ENCODE measurements around the gene GAL3ST1. TPM values are rescaled to one million over a fixed set of nuclear protein-coding genes. Genes with fewer than 3 reads are reported as not detected.

Gene GAL3ST1
- total and polyA plus RNA-seq, 2 of the 8 experiments (the other 6 are each of a cell fraction or from before 2014, with no cell fraction given) = 11.0 to 32.5 TPM

GRCh38 chr22:30617819-30618218, 43.4 kb upstream of the GAL3ST1 start:
- H3K36me3 ChIP-seq (ENCODE audit: control insufficient read depth in 2 of 4, insufficient read depth in 4 of 4, low read length in 3 of 4) = peaks cover 5 to 62% (median 43%) of the 10 kb centered on the region in 4 experiments; a peak in 7 of 8 replicates
- no peak overlapping the region for H3K56ac ChIP-seq (replicated peaks; ENCODE audit: insufficient read length, low read depth, low read length)
- no peaks in the 10 kb centered on the region for H3K23me2 ChIP-seq (ENCODE audit: low read depth, low read length)
- no peak overlapping the region for H3K14ac ChIP-seq (ENCODE audit: insufficient read length)
- DNase-seq (ENCODE audit: low read depth in 1 of 2, low spot score in 2 of 2) (no peak), FAIRE-seq (no peak)
- no peak overlapping the region for H3K4me3 ChIP-seq (ENCODE audit: extremely low read depth in 1 of 4, insufficient read depth in 2 of 4, low read depth in 3 of 4, low read length in 4 of 4)
- no peaks in the 10 kb centered on the region for H3K9me3 ChIP-seq (ENCODE audit: insufficient read depth in 2 of 2, low read depth in 1 of 2, low read length in 1 of 2)
- no peaks in the 10 kb centered on the region for H3K79me2 ChIP-seq (ENCODE audit: control insufficient read depth in 1 of 2, insufficient read depth in 2 of 2, low read length in 2 of 2)
- H4K5ac ChIP-seq (ENCODE audit: insufficient read length, low read depth, low read length) = no peak overlapping the region
- H3K18ac ChIP-seq (ENCODE audit: extremely low read depth, low read length) = no peak overlapping the region
- H2BK20ac ChIP-seq (ENCODE audit: low read length) = no peak overlapping the region
- no peak overlapping the region for H2BK120ac ChIP-seq (replicated peaks; ENCODE audit: low read depth, low read length)
- ChIA-PET POLR2A (ENCODE audit: partially characterized antibody) (interaction anchor here (0.6 to 2.9 kb wide), 2 partner anchors 8 to 1168 kb away, joined by 3 to 10 read pairs; no protein-coding TSS in a partner anchor), CTCF (ENCODE audit: partially characterized antibody) (interaction anchor here (1.6 to 4.0 kb wide), 3 partner anchors 16 to 137 kb away, joined by 6 to 21 read pairs (median 7); partner anchors contain the start of gene SLC35E4)
- H3K23ac ChIP-seq (ENCODE audit: insufficient read length) = no peak overlapping the region
- 87% methylated on average over 6 of the region's 6 CpGs; no CpG with 5 or more reads in 1 of the 2 experiments for WGBS, 2 experiments (ENCODE audit: extremely low coverage in 1 of 2, insufficient coverage in 1 of 2, insufficient read length in 1 of 2, insufficient replicate concordance in 2 of 2, low coverage in 1 of 2, low lambda C conversion rate in 2 of 2, missing lambda C conversion rate in 1 of 2)
- H3K27me3 ChIP-seq (replicated peaks in 1 of 4; ENCODE audit: control insufficient read depth in 3 of 4, extremely low read depth in 1 of 4, insufficient read depth in 3 of 4, low read length in 3 of 4) = no peaks in the 10 kb centered on the region
- H3K4me2 ChIP-seq (ENCODE audit: insufficient read depth in 1 of 2, low read depth in 2 of 2, low read length in 2 of 2) = no peak overlapping the region
- H4K8ac ChIP-seq (ENCODE audit: extremely low read depth, insufficient read depth, low read length) = no peak overlapping the region
- no peak overlapping the region for H2AFZ ChIP-seq (ENCODE audit: low read length)
- H2BK15ac ChIP-seq (ENCODE audit: low read length) = no peak overlapping the region
- no peak overlapping the region for H3K9ac ChIP-seq (replicated peaks in 1 of 4; ENCODE audit: extremely low read depth in 1 of 4, low read depth in 3 of 4, low read length in 3 of 4)
- H4K20me1 ChIP-seq (replicated peaks in 1 of 2; ENCODE audit: control insufficient read depth in 1 of 2, insufficient read depth in 2 of 2, low read length in 2 of 2) = peaks cover 2 to 5% of the 10 kb centered on the region in 2 experiments
- H3K4me1 ChIP-seq (replicated peaks in 1 of 4; ENCODE audit: control insufficient read depth in 3 of 4, insufficient read depth in 4 of 4, low read length in 3 of 4) = no peaks in the 10 kb centered on the region
- no peak overlapping the region for H3K27ac ChIP-seq (ENCODE audit: low read depth, low read length)
- no peak overlapping the region for H2AK5ac ChIP-seq (ENCODE audit: low read depth, low read length)
- no peaks in the 10 kb centered on the region; the same call in 1 of the 2 replicates for H3K79me1 ChIP-seq (ENCODE audit: low read depth, low read length)
- H3K4ac ChIP-seq (replicated peaks; ENCODE audit: insufficient read length, low read depth, low read length) = no peak overlapping the region
- no peak overlapping the region for H4K91ac ChIP-seq (replicated peaks; ENCODE audit: insufficient read length, low read length)
- no peak overlapping the region for H2BK5ac ChIP-seq (ENCODE audit: low read depth, low read length)
- no peak overlapping the region for H2BK12ac ChIP-seq (ENCODE audit: low read depth, low read length)
- TF ChIP-seq TBP (IDR thresholded peaks at IDR 0.05; ENCODE audit: low read depth, low read length) = no peak
- TF ChIP-seq RBBP5 (IDR thresholded peaks at IDR 0.05; ENCODE audit: borderline replicate concordance, low read depth, low read length) = no peak

All from H1 (cell line).